ENCODE results near the gene CCDC141. TPM values are rescaled to one million over a fixed set of nuclear protein-coding genes. Genes with fewer than 3 reads are reported as not detected.

Gene CCDC141
- total RNA-seq, 1 experiment from 2014 or later, result 0.30 TPM

DNA sequence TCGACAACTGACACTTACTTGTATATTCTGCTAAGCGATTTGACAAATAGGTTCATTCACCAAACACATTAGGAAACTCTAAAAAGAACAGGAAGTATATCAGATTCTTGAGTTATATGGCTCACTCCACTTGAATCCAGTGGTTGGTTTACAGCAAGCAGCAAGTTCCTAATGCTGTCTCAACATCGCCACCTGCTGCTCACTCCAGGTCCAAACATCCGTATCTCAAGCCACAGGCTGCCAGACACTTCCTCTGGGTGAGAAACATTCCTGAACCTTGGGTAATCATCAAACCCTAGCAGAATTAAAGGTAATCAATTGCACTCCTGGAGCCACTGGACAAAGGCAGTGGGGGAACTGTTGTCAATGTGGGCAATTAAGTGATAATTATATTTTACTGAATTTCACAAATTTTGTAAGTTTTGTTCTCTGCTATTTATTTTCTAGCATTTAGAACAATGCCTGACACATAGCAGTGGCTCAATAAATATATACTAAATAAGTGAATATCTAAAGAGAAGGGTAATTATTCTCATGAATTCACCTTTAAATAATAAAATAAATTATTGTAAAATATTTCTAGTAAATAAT lies 135.6 kb downstream of the CCDC141 start:
- Histone ChIP-seq H3K9ac (ENCODE audit: low read length) (no peak overlapping the region), H3K27ac (ENCODE audit: low read depth, low read length) (no peak overlapping the region), H3K9me2 (ENCODE audit: insufficient read depth) (no peaks in the 10 kb centered on the region), H4K20me1 (ENCODE audit: insufficient read depth) (no peaks in the 10 kb centered on the region), H3K27me3 (ENCODE audit: insufficient read depth, low read length) (no peaks in the 10 kb centered on the region), H2AFZ (ENCODE audit: low read depth, low read length, poor library complexity, severe bottlenecking) (peak overlapping the region; percentile 35), H3K4me2 (ENCODE audit: low read length) (no peak overlapping the region), H3K4me3 (replicated peaks in 1 of 2; ENCODE audit: low read depth in 1 of 2, low read length in 2 of 2) (no peak overlapping the region), H3K36me3 (ENCODE audit: control insufficient read depth in 1 of 2, insufficient read depth in 2 of 2, low read length in 2 of 2) (no peaks in the 10 kb centered on the region), H3K9me3 (ENCODE audit: control insufficient read depth in 1 of 2, insufficient read depth in 1 of 2, low read depth in 1 of 2, low read length in 2 of 2) (no peaks in the 10 kb centered on the region), H3K4me1 (ENCODE audit: control insufficient read depth in 1 of 2, insufficient read depth in 2 of 2, low read length in 2 of 2) (no peaks in the 10 kb centered on the region), H3K79me2 (ENCODE audit: insufficient read depth, low read length) (no peaks in the 10 kb centered on the region)
- peak; percentile 84 for TF ChIP-seq RAD21 (IDR thresholded peaks at IDR 0.05; ENCODE audit: low read depth)
- TF ChIP-seq, protein P1, sequence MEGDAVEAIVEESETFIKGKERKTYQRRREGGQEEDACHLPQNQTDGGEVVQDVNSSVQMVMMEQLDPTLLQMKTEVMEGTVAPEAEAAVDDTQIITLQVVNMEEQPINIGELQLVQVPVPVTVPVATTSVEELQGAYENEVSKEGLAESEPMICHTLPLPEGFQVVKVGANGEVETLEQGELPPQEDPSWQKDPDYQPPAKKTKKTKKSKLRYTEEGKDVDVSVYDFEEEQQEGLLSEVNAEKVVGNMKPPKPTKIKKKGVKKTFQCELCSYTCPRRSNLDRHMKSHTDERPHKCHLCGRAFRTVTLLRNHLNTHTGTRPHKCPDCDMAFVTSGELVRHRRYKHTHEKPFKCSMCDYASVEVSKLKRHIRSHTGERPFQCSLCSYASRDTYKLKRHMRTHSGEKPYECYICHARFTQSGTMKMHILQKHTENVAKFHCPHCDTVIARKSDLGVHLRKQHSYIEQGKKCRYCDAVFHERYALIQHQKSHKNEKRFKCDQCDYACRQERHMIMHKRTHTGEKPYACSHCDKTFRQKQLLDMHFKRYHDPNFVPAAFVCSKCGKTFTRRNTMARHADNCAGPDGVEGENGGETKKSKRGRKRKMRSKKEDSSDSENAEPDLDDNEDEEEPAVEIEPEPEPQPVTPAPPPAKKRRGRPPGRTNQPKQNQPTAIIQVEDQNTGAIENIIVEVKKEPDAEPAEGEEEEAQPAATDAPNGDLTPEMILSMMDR (IDR thresholded peaks at IDR 0.05 in 2 of 3, conservative IDR thresholded peaks at IDR 0.05 in 1 of 3; ENCODE audit: borderline replicate concordance in 1 of 3, insufficient read depth in 1 of 3, low read depth in 2 of 3, low read length in 2 of 3), result peak; percentile 73 to 88 (median 83)
- no peak for TF ChIP-seq EZH2phosphoT487 (IDR thresholded peaks at IDR 0.05; ENCODE audit: borderline replicate concordance)
- CTCF ChIA-PET, result interaction anchor here (0.6 to 1.9 kb wide), 2 partner anchors 10 to 153 kb away, joined by 3 to 6 read pairs; no protein-coding TSS in a partner anchor
- intact Hi-C loops (cut with micrococcal nuclease), result loop anchor here (1.0 to 5.0 kb wide), 3 partner anchors 118 to 213 kb away; no protein-coding TSS in a partner anchor
- DNase-seq (ENCODE audit: low read depth, low spot score) (peak; percentile 63), ATAC-seq (peak; percentile 99)
- RAD21 ChIA-PET (ENCODE audit: low non-redundant PET in 1 of 2, low total read pairs in 2 of 2, uncharacterized antibody in 2 of 2, unreplicated experiment in 2 of 2), result no interaction called here
- POLR2A ChIA-PET, result no interaction called here
- BruUV-seq (replicated peaks), result no TSS peak

DNA sequence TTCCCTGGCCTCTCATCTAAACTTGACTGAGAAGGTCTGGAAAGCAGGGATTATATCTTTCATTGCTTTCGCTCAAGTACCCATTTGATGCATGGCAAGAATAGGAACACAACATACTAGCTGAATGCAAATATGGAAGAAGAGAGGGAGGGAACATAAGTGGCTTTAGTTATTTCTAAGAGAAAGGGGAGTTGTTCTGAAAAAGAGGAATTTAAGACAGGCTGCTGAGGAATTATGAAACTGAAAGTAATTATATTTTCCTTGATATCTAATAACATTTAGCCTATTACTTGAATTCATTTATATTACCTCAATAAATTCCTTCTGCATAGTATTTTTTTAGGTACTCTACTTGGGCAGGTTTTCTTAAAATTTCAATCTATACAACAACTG lies 136.9 kb downstream of the CCDC141 start:
- Histone ChIP-seq H4K20me1 (ENCODE audit: insufficient read depth) (no peaks in the 10 kb centered on the region), H3K9ac (ENCODE audit: low read length) (no peak overlapping the region), H3K9me3 (ENCODE audit: control insufficient read depth in 1 of 2, insufficient read depth in 1 of 2, low read depth in 1 of 2, low read length in 2 of 2) (no peaks in the 10 kb centered on the region), H3K4me1 (ENCODE audit: control insufficient read depth in 1 of 2, insufficient read depth in 2 of 2, low read length in 2 of 2) (no peaks in the 10 kb centered on the region), H3K79me2 (ENCODE audit: insufficient read depth, low read length) (no peaks in the 10 kb centered on the region), H3K27me3 (ENCODE audit: insufficient read depth, low read length) (no peaks in the 10 kb centered on the region), H3K9me2 (ENCODE audit: insufficient read depth) (no peaks in the 10 kb centered on the region), H3K4me2 (ENCODE audit: low read length) (no peak overlapping the region), H3K4me3 (replicated peaks in 1 of 2; ENCODE audit: low read depth in 1 of 2, low read length in 2 of 2) (no peak overlapping the region), H3K36me3 (ENCODE audit: control insufficient read depth in 1 of 2, insufficient read depth in 2 of 2, low read length in 2 of 2) (no peaks in the 10 kb centered on the region), H2AFZ (ENCODE audit: low read depth, low read length, poor library complexity, severe bottlenecking) (no peak overlapping the region), H3K27ac (ENCODE audit: low read depth, low read length) (no peak overlapping the region)
- ATAC-seq (no peak), DNase-seq (ENCODE audit: low read depth, low spot score) (no peak)
- intact Hi-C loops (cut with micrococcal nuclease), result loop anchor here (5.0 kb wide), 1 partner anchor 214 kb away; no protein-coding TSS in a partner anchor
- POLR2A ChIA-PET, result no interaction called here
- RAD21 ChIA-PET (ENCODE audit: low non-redundant PET in 1 of 2, low total read pairs in 2 of 2, uncharacterized antibody in 2 of 2, unreplicated experiment in 2 of 2), result no interaction called here
- CTCF ChIA-PET, result interaction anchor here (1.2 kb wide), 1 partner anchor 22 kb away, joined by 3 read pairs; no protein-coding TSS in a partner anchor
- no peak for TF ChIP-seq JUND (IDR thresholded peaks at IDR 0.05)
- TF ChIP-seq, protein P2, sequence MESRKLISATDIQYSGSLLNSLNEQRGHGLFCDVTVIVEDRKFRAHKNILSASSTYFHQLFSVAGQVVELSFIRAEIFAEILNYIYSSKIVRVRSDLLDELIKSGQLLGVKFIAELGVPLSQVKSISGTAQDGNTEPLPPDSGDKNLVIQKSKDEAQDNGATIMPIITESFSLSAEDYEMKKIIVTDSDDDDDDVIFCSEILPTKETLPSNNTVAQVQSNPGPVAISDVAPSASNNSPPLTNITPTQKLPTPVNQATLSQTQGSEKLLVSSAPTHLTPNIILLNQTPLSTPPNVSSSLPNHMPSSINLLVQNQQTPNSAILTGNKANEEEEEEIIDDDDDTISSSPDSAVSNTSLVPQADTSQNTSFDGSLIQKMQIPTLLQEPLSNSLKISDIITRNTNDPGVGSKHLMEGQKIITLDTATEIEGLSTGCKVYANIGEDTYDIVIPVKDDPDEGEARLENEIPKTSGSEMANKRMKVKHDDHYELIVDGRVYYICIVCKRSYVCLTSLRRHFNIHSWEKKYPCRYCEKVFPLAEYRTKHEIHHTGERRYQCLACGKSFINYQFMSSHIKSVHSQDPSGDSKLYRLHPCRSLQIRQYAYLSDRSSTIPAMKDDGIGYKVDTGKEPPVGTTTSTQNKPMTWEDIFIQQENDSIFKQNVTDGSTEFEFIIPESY (IDR thresholded peaks at IDR 0.05; ENCODE audit: extremely low read depth, insufficient replicate concordance, low read length), result no peak
- TF ChIP-seq, protein P3, sequence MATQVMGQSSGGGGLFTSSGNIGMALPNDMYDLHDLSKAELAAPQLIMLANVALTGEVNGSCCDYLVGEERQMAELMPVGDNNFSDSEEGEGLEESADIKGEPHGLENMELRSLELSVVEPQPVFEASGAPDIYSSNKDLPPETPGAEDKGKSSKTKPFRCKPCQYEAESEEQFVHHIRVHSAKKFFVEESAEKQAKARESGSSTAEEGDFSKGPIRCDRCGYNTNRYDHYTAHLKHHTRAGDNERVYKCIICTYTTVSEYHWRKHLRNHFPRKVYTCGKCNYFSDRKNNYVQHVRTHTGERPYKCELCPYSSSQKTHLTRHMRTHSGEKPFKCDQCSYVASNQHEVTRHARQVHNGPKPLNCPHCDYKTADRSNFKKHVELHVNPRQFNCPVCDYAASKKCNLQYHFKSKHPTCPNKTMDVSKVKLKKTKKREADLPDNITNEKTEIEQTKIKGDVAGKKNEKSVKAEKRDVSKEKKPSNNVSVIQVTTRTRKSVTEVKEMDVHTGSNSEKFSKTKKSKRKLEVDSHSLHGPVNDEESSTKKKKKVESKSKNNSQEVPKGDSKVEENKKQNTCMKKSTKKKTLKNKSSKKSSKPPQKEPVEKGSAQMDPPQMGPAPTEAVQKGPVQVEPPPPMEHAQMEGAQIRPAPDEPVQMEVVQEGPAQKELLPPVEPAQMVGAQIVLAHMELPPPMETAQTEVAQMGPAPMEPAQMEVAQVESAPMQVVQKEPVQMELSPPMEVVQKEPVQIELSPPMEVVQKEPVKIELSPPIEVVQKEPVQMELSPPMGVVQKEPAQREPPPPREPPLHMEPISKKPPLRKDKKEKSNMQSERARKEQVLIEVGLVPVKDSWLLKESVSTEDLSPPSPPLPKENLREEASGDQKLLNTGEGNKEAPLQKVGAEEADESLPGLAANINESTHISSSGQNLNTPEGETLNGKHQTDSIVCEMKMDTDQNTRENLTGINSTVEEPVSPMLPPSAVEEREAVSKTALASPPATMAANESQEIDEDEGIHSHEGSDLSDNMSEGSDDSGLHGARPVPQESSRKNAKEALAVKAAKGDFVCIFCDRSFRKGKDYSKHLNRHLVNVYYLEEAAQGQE (IDR thresholded peaks at IDR 0.05; ENCODE audit: low read depth), result no peak
- BruUV-seq (replicated peaks), result no TSS peak

All from HCT116 (cell line).